AG04450 (cell line): Measurements from ENCODE around the gene ZNF611. TPM values are rescaled to one million over a fixed set of nuclear protein-coding genes. Genes with fewer than 3 reads are reported as not detected.
"Not testable (repeated sequence)": the region's sequence is repeated elsewhere in the genome, so short reads cannot be mapped to it uniquely, and the experiment has no call there.

Experiments
- CTCF ChIA-PET: fragments of 300-600, 350-600 bp; formaldehyde crosslinking; extraction: SDS; loops from one replicate; lab custom pipeline; 2022; ENCODE audit warnings: antibody characterized with exemption, inconsistent platforms; lab: Charles Lee
- POLR2A ChIA-PET: fragments of 350-600 bp; formaldehyde crosslinking; extraction: SDS; loops from one replicate; lab custom pipeline; 2021; ENCODE audit warnings: antibody characterized with exemption, inconsistent platforms; lab: Yijun Ruan, JAX
- DNase-seq: peaks from one replicate; pipeline ENCODE4 v3.0.0-alpha.2; 2011; ENCODE audit warnings: low read depth, low spot score
- H3K27ac ChIP-seq: one replicate; pipeline ENCODE4 v1.5.1; 2012; ENCODE audit warnings: low read depth, low read length, control low read depth
- H3K27me3 ChIP-seq: one replicate; pipeline ENCODE4 v1.6.0; 2012; ENCODE audit warnings: low read length; ENCODE audit not compliant: control insufficient read depth, insufficient read depth
- H3K4me3 ChIP-seq: 2 replicates; pipeline ENCODE4 v1.5.1; 2011; ENCODE audit warnings: mild to moderate bottlenecking, low read depth, low read length, control low read depth
- H3K9me3 ChIP-seq: 2 replicates; pipeline ENCODE4 v1.5.1; 2012; ENCODE audit warnings: low read length; ENCODE audit not compliant: control insufficient read depth, insufficient read depth
- polyA plus RNA-seq: library from polyadenylated mRNA; depleted of rRNA; stranded (reverse); fragments of >200 nt; gene quantifications from 2 replicates; pipeline ENCODE4 v1.2.3, GENCODE V29; 2011
- TF ChIP-seq, protein P1 (sequence below): IDR thresholded peaks from 2 replicates; pipeline ENCODE4 v1.5.1; 2011; ENCODE audit warnings: low read depth, low read length, control low read depth, inconsistent platforms

Gene ZNF611
- polyA plus RNA-seq, 1 experiment = 7.5 TPM

DNA sequence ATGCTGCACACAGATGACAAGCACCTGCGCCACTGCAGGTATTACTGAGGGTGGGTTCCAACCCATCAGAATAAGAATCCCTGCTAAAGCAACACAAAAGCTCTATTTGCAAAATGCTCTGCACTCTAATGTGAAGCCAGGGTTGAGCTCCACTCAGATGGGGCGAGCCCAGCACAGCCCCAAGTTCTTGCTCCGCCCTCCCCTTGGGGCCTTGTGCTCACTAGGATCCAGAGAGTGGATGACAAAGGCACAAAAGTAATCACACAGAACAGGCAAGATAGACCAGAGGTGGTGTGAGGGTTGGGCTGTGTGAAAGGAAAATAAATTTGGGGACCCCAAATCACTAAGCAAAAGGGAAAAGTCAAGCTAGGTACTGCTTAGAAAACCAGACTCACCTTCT, 8.2 kb upstream of the ZNF611 start:
- no peak for DNase-seq
- Histone ChIP-seq H3K9me3 (peaks cover 25% of the 10 kb centered on the region), H3K27me3 (no peaks in the 10 kb centered on the region), H3K4me3 (no peak overlapping the region), H3K27ac (no peak overlapping the region)
- TF ChIP-seq, protein P1, sequence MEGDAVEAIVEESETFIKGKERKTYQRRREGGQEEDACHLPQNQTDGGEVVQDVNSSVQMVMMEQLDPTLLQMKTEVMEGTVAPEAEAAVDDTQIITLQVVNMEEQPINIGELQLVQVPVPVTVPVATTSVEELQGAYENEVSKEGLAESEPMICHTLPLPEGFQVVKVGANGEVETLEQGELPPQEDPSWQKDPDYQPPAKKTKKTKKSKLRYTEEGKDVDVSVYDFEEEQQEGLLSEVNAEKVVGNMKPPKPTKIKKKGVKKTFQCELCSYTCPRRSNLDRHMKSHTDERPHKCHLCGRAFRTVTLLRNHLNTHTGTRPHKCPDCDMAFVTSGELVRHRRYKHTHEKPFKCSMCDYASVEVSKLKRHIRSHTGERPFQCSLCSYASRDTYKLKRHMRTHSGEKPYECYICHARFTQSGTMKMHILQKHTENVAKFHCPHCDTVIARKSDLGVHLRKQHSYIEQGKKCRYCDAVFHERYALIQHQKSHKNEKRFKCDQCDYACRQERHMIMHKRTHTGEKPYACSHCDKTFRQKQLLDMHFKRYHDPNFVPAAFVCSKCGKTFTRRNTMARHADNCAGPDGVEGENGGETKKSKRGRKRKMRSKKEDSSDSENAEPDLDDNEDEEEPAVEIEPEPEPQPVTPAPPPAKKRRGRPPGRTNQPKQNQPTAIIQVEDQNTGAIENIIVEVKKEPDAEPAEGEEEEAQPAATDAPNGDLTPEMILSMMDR = no peak
- CTCF ChIA-PET = no interaction called here
- POLR2A ChIA-PET = no interaction called here

DNA sequence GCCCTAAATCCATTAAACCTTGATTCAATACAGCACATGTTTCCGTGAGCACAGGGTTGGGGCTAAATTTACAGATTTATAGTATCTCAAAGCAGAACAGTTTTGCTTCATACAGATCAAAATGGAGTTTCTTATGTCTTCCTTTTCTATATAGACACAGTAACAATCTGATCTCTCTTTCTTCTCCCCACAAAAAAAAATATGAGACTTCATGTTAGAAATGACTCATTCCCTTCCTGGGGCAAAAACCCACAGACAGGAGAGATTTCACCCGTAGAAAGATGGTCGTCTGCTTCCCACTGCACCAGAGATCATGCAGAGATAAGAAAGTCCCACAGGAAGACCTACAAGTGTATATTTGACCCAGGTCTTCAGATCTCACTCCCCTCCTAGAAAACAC, 7.7 kb upstream of the ZNF611 start:
- H3K27me3 ChIP-seq = no peaks in the 10 kb centered on the region
- DNase-seq = no peak
- CTCF ChIA-PET = no interaction called here
- H3K4me3 ChIP-seq = no peak overlapping the region
- no peak overlapping the region for H3K27ac ChIP-seq
- TF ChIP-seq, protein P1 = no peak
- H3K9me3 ChIP-seq = peaks cover 25% of the 10 kb centered on the region
- POLR2A ChIA-PET = no interaction called here

DNA sequence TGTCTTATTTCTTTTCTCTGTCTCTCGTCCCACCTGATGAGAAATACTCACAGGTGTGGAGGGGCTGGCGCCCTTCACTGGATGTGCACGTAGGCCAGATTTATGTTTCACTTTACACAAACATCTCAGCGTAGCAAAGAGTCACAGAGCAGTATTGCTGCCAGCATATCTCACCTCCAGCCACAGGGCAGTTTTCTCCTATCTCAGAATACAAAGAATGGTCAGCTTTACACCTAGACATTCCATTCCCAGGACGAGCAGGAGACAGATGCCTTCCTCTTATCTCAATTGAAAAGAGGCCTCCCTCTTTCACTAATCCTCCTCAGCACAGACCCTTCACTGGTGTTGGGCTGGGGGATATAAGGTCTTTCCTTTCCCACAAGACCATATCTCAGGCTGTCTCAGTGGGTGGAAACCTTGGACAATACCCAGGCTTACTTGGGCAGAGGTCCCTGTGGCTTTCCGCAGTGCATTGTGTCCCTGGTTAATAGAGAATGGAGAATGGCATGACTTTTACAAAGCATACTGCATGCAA, 7.2 kb upstream of the ZNF611 start:
- CTCF ChIA-PET = no interaction called here
- Histone ChIP-seq H3K27ac (no peak overlapping the region), H3K9me3 (peaks cover 25% of the 10 kb centered on the region), H3K27me3 (no peaks in the 10 kb centered on the region), H3K4me3 (no peak overlapping the region)
- DNase-seq = no peak
- TF ChIP-seq, protein P1 = no peak
- POLR2A ChIA-PET = no interaction called here

DNA sequence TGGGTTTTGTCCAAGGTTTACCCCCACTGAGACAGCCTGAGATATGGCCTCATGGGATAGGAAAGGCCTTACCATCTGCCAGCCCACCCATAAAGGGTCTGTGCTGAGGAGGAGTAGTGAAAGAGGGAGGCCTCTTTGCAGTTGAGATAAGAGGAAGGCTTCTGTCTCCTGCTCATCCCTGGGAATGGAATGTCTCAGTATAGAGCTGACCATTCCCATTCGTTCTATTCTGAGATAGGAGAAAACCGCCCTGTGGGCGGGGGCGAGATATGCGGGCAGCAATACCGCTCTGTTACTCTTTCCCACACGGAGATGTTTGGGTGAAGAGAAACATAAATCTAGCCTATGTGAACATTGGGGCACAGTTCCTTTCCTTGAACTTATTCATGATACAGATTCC, 6.5 kb upstream of the ZNF611 start:
- CTCF ChIA-PET, POLR2A ChIA-PET, H3K27me3 ChIP-seq, H3K27ac ChIP-seq, DNase-seq, H3K4me3 ChIP-seq: not testable (repeated sequence)
- peaks cover 30% of the 10 kb centered on the region for H3K9me3 ChIP-seq

DNA sequence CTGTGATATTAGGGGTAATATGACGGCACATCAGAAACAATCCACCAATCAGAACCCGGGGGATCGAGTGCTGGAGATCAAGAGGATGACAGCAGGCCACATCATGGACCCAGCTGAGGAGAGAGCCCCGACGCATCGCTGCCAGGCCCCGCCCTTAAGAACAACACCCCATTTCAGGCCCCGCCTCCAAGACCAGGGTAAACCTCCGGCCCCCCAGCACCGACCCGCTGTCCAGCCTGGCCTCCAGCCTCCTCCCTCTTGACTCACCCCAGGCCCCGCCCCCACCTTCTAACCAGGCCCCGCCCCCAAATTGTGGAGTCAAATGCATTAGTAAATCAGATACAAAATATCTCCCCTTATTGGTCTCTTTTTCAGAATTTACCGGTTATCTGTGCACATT, 4.7 kb upstream of the ZNF611 start:
- H3K27ac ChIP-seq = no peak overlapping the region
- TF ChIP-seq, protein P1 = no peak
- CTCF ChIA-PET = no interaction called here

DNA sequence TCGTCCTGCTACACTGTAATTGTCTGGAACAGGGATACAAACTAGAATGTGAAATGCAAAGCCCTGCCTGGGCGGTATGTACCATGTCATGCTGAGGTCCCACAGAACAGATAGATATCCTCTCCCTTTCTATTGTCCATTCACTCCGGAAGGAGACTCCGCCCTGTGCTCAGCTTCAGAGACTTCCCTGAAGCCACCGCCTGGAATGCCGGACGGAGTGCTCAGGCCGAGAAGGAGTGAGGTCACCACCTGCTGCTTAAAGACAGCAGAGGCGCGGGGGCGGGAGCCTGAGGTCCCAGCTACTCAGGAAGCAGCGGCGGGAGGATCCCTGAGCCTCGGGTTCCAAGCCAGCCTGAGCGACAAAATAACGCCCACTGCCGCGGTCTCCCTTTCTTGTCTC, 890 bp upstream of the ZNF611 start:
- Histone ChIP-seq H3K27ac (no peak overlapping the region), H3K27me3 (no peaks in the 10 kb centered on the region), H3K9me3 (peaks cover 28% of the 10 kb centered on the region), H3K4me3 (no peak overlapping the region)
- TF ChIP-seq, protein P1 = no peak
- no peak for DNase-seq
- CTCF ChIA-PET = interaction anchor here (0.6 to 0.8 kb wide), 3 partner anchors 9 to 837 kb away, joined by 3 to 4 read pairs (median 4); no protein-coding TSS in a partner anchor
- POLR2A ChIA-PET = no interaction called here

More for the DNA sequence above, 4.7 kb upstream of the ZNF611 start:
- POLR2A ChIA-PET = no interaction called here
- Histone ChIP-seq H3K4me3 (no peak overlapping the region), H3K27me3 (no peaks in the 10 kb centered on the region), H3K9me3 (peaks cover 37% of the 10 kb centered on the region)
- no peak for DNase-seq
